ENCODE measurements around the gene APOC3.
"Not testable (repeated sequence)": the region's sequence is repeated elsewhere in the genome, so short reads cannot be mapped to it uniquely, and the experiment has no call there.

APOC3 gene

GRCh38 chr11:116829525-116830183 lies at the start of gene APOC3:
TSS of gene APOC3 (plus strand) at chr11:116829907. CDS start at chr11:116830583, 676 bp downstream.
- no peak for DNase-seq

- DNase-seq, result no peak
These were observed 47.0 kb upstream of the APOC3 start for GRCh38 chr11:116782728-116783127.

- DNase-seq, result no peak
These were observed 43.4 kb upstream of the APOC3 start for GRCh38 chr11:116786326-116786725.

GRCh38 chr11:116786966-116787365 lies 42.7 kb upstream of the APOC3 start:
- no peak for DNase-seq

GRCh38 chr11:116787436-116787785 lies 42.3 kb upstream of the APOC3 start:
- no peak for DNase-seq

GRCh38 chr11:116787786-116788486 lies 41.8 kb upstream of the APOC3 start, which contains the start of gene ZPR1:
TSS of gene ZPR1 (minus strand) at chr11:116788023. CDS start at chr11:116787990, 33 bp downstream.
- peak; percentile 24 for DNase-seq

GRCh38 chr11:116788534-116788933 lies 41.2 kb upstream of the APOC3 start:
- no peak for DNase-seq

- no peak for DNase-seq
These were observed 40.7 kb upstream of the APOC3 start for GRCh38 chr11:116788975-116789374.

GRCh38 chr11:116790167-116791001 lies 39.3 kb upstream of the APOC3 start:
- no peak for DNase-seq

GRCh38 chr11:116791002-116791812 lies 38.5 kb upstream of the APOC3 start:
- DNase-seq, result no peak

- DNase-seq, result no peak
These were observed 37.9 kb upstream of the APOC3 start, which contains the start of gene APOA5 for GRCh38 chr11:116791813-116792143. TSS of gene APOA5 (minus strand) at chr11:116791879. CDS start at chr11:116791860, 19 bp downstream.

GRCh38 chr11:116792144-116792868 lies 37.4 kb upstream of the APOC3 start:
- no peak for DNase-seq

- DNase-seq, result no peak
These were observed 36.6 kb upstream of the APOC3 start for GRCh38 chr11:116792869-116793771.

GRCh38 chr11:116793772-116794097 lies 36.0 kb upstream of the APOC3 start:
- DNase-seq, result no peak

GRCh38 chr11:116794851-116795250 lies 34.9 kb upstream of the APOC3 start:
- DNase-seq, result no peak

- no peak for DNase-seq
These were observed 33.2 kb upstream of the APOC3 start for GRCh38 chr11:116796548-116796947.

- no peak for DNase-seq
These were observed 31.9 kb upstream of the APOC3 start for GRCh38 chr11:116797816-116798215.

- DNase-seq, result no peak
These were observed 31.3 kb upstream of the APOC3 start for GRCh38 chr11:116798368-116798767.

GRCh38 chr11:116800610-116801009 lies 29.1 kb upstream of the APOC3 start:
- no peak for DNase-seq

GRCh38 chr11:116801662-116802061 lies 28.0 kb upstream of the APOC3 start:
- DNase-seq, result not testable (repeated sequence)

- no peak for DNase-seq
These were observed 25.7 kb upstream of the APOC3 start for GRCh38 chr11:116804001-116804400.
